ENCODE measurements around the gene MKLN1. TPM values are rescaled to one million over a fixed set of nuclear protein-coding genes. Genes with fewer than 3 reads are reported as not detected.
"Not testable (repeated sequence)": the region's sequence is repeated elsewhere in the genome, so short reads cannot be mapped to it uniquely, and the experiment has no call there.

MKLN1 gene
- total RNA-seq, 1 donor from 2014 or later = 73.4 TPM

DNA sequence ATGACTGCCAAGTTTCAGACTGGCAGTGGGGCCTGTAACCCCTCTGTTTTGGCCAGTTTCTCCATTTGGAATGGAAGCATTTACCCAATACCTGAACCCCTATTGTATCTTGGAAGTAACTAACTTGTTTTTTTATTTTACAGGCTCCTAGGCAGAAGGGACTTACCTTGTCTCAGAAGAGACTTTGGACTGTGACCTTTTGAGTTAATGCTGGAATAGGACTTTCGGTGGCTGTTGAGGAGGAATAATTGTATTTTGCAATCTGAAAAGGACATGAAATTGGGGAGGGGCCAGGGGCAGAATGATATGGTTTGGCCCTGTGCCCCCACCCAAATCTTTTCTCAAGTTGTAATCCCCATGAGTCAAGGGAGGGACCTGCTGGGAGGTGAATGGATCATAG is 20.0 kb upstream of the MKLN1 start:
- no peak for DNase-seq (ENCODE audit: low spot score)

DNA sequence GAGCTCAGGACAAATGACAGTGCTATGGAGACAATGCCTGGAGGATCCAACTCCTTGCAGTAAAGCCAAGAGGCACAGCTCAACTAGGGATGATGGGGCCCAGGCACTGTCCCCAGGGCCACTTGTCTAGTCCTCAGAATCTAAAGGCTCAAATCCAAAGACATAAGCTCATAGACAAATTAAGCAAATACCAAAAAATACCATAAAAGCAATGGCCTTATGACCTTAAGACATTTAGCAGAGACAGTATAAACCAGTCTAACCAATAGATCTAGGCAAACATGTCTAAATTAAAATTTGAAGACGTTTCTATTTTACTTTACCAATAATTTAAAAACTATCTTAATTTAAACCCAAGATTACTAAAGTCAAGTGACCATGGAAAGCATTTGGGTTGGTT is 14.8 kb upstream of the MKLN1 start:
- no peak for DNase-seq (ENCODE audit: low spot score)

GRCh38 chr7:131320603-131321002 is 7.1 kb upstream of the MKLN1 start:
- DNase-seq (ENCODE audit: low spot score) = no peak

GRCh38 chr7:131321656-131322055 is 6.0 kb upstream of the MKLN1 start:
- no peak for DNase-seq (ENCODE audit: low spot score)

GRCh38 chr7:131322061-131322460 is 5.6 kb upstream of the MKLN1 start:
- DNase-seq (ENCODE audit: low spot score) = no peak

GRCh38 chr7:131322861-131323260 is 4.8 kb upstream of the MKLN1 start:
- DNase-seq (ENCODE audit: low spot score) = no peak

DNA sequence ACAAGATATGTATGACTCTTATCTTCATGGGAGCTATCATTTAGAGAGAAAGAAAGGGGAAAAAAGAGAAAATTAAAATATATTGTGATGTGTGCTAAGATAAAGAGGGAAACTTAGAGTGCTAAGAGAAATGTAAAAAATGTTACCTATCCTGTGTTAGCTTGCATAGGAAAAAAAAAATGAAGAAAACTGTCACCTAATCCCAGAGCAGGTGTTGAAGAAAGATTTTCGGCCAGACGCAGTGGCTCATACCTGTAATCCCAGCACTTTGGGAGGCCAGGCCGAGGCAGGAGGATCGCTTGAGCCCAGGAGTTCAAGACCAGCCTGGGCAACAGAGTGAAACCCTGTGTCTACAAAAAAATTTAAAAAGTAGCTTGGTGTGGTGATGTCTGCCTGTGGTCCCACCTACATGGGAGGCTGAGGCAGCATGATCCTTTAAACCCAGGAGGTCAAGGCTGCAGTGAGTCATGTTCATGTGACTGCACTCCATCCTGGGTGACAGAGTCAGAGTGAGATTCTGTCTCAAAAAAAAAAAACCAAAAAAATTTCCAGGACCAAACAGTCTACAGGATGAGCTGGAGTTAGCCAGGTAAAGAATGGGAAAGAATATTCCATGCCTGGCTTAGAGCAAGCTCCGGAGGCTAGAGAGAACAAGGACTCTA is 2.4 kb upstream of the MKLN1 start:
- no peak for DNase-seq (ENCODE audit: low spot score)

- no peak for DNase-seq (ENCODE audit: low spot score)
These were observed 1.1 kb upstream of the MKLN1 start for GRCh38 chr7:131326576-131326975.

- DNase-seq (ENCODE audit: low spot score) = no peak
These were observed 539 bp upstream of the MKLN1 start for GRCh38 chr7:131327049-131327625.

GRCh38 chr7:131328377-131329175 is 900 bp downstream of the MKLN1 start:
- no peak for DNase-seq (ENCODE audit: low spot score)

GRCh38 chr7:131329176-131329570 is 1.5 kb downstream of the MKLN1 start:
- DNase-seq (ENCODE audit: low spot score) = no peak

DNA sequence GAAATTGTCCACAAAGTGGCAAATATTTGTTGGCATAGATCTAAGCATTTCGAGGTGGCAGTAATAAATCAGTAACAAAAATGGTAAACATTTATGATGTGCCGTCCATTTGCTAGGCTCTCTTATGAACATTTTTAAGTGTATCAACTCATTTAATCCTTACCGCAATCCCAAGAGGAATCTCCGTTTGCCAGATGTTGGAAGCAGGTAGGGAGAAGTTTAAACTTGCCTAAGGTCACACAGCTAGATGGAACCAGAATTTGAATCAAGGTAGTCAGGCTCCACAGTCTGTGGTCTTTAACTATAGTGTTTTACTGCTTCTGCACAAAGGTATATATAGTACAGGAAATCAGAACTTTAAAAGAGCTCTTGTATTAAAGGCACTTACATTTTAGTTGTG is 2.6 kb downstream of the MKLN1 start:
- DNase-seq (ENCODE audit: low spot score) = no peak

GRCh38 chr7:131331806-131332205 is 4.1 kb downstream of the MKLN1 start:
- DNase-seq (ENCODE audit: low spot score) = no peak

DNA sequence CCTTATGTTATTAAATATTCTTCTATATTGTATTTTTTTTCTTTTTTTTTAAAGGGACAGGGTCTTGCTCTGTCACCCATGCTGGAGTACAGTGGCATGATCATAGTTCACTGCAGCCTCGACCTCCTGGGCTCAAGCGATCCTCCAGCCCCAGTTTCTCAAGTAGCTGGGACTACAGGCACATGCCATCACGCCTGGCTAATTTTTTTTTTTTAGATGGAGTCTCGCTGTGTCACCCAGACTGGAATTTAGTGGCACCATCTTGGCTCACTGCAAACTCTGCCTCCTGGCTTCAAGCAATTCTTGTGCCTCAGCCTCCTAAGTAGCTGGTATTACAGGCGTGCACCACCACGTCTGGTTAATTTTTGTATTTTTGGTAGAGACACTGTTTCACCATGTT is 5.1 kb downstream of the MKLN1 start:
- not testable (repeated sequence) for DNase-seq (ENCODE audit: low spot score)

GRCh38 chr7:131335639-131336381 is 8.1 kb downstream of the MKLN1 start:
- DNase-seq (ENCODE audit: low spot score) = no peak

DNA sequence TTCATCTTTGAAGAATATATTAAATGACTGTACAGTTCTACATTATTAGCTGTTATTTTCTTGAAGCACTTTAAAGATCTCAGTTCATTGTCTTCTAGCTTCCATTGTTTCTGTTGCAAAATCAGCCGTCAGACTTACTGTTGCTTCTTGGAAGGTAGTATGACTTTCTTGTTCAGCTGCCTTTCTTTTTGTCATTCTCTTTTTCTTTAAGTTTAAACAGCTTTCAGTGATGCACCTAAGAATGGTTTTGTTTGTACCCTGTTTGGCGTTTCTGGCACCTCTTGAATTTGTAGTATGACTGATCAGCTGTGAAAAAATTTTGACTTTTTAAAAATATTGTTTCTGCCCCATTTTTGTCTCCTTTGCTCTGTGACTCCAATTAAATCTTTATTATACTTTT is 9.3 kb downstream of the MKLN1 start:
- DNase-seq (ENCODE audit: low spot score) = no peak

DNA sequence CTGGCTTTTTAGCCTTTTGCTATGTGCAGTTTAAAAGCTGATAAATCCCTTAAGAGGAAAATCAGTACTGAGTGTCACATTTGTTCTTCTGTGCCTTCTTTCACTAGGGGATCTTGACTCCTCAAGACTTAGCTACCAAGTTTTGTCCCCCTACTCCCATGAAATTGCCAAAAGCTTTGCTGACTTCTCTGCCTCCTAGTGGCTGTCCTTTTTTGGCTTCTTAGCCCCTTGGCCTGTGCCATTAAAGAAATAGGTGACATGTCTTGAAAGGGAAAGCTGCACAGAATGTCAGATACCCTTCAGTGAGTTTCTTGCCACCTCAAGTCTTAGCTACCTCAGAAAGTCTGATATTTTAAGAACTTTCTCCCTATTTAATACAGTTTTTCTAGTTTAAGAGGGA is 10.5 kb downstream of the MKLN1 start:
- no peak for DNase-seq (ENCODE audit: low spot score)

- DNase-seq (ENCODE audit: low spot score) = no peak
These were observed 11.2 kb downstream of the MKLN1 start for GRCh38 chr7:131338691-131339390.

GRCh38 chr7:131341690-131342089 is 14.0 kb downstream of the MKLN1 start:
- no peak for DNase-seq (ENCODE audit: low spot score)

DNA sequence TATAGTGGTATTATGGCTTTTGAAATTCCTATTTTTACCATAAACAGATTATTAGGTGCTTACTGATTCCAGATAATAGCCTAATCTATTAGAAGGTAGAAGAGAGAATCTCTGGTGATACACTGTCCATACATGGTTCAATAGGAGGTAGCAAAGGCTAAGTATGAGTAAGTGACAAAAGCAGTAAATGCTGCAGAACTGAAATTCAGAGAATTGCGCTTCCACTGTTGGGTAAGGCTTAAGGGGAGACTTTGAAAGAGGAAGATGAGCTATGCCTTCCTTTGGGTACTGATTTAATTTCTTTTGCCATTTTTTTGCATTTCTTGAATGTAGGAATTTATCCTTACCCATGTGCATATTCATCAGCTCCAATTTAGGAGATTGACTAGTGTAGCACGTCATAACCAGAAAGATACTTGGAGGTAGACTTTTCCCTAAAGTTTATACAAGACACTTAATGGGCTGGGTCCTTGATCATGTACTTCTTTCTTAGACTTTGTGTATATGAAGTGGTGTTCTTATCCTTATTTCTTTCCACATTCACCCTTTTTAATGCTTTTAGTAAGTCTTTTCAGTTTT is 15.3 kb downstream of the MKLN1 start:
- DNase-seq (ENCODE audit: low spot score) = no peak

All from mesenteric fat pad (tissue), 1 donor.